HG03460 (cell line): Measurements from ENCODE around the gene NEURL4.

Experiments
- ATAC-seq: cut with Tn5 transposase; IDR thresholded peaks from one replicate; pipeline ENCODE4 v1.9.1; 2021; ENCODE audit not compliant: unreplicated experiment

NEURL4 gene

GRCh38 chr17:7306911-7307685 lies 22.0 kb downstream of the NEURL4 start, which contains the start of gene EIF5A:
Gene EIF5A, plus strand, starts transcription at chr17:7307628. Its CDS starts 2,008 bp downstream, at chr17:7309636.
- ATAC-seq, result peak; percentile 56

GRCh38 chr17:7304179-7304578 lies 25.0 kb downstream of the NEURL4 start:
- ATAC-seq, result no peak

- no peak for ATAC-seq
Measured at GRCh38 chr17:7296189-7296861, 32.8 kb downstream of the NEURL4 start.

- no peak for ATAC-seq
Measured at GRCh38 chr17:7295230-7296180, 33.6 kb downstream of the NEURL4 start.

DNA sequence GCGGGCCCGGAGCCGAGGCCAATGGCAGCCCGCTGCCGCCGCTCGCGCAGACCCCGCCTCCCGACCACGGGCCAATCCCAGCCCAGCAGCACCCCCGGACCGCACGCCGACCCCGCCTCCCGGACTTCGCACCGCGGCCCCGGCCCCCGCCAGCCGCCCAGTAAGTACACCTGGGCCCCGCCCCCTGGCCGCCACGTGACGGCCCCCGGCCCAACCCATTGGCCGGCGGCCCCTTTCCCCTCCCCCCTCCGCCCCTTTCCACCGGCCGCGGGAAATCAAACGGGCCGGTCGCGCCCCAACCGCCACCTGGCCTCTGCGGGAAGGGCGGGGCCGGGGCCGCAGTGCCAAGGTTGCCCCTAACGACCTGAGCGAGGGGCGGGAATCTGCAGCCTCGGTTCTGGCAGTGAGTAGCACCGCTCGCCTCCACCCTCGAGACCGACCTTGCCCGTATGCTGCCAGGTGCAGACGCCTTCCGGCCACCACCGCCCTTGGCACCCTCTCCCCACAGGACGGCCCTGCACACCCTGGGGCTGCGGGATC lies 34.5 kb downstream of the NEURL4 start, which contains the start of gene YBX2:
YBX2 (minus strand) TSS at position 26 of the 540 bp plus-strand sequence. CDS start 139 bp downstream, outside the sequence.
- ATAC-seq, result no peak

- no peak for ATAC-seq
Measured at GRCh38 chr17:7293816-7294613, 35.1 kb downstream of the NEURL4 start.

- no peak for ATAC-seq
Measured at GRCh38 chr17:7293159-7293558, 36.0 kb downstream of the NEURL4 start.

GRCh38 chr17:7292729-7293128 lies 36.4 kb downstream of the NEURL4 start:
- no peak for ATAC-seq

GRCh38 chr17:7292194-7292593 lies 36.9 kb downstream of the NEURL4 start:
- no peak for ATAC-seq

GRCh38 chr17:7290685-7291084 lies 38.5 kb downstream of the NEURL4 start:
- ATAC-seq, result no peak

DNA sequence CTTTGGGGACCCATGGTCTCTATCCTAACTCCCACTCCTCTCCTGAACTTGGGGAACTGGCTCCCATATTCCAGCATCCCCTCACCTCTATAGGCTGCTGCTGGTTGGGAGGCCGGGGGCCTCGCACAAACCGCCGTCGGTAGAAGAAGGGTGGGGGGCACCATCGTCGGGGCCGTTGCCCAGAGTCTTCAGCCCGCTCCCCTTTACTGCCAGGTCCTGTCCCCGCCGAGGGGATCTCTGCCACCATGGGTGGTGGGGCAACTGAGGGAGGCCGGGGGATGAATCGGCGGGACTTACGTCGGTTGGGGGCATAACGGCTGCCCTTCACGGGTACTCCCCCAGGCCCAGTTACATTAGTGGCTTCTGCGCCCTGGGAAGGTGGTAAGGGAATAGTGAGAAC lies 39.0 kb downstream of the NEURL4 start:
- no peak for ATAC-seq

DNA sequence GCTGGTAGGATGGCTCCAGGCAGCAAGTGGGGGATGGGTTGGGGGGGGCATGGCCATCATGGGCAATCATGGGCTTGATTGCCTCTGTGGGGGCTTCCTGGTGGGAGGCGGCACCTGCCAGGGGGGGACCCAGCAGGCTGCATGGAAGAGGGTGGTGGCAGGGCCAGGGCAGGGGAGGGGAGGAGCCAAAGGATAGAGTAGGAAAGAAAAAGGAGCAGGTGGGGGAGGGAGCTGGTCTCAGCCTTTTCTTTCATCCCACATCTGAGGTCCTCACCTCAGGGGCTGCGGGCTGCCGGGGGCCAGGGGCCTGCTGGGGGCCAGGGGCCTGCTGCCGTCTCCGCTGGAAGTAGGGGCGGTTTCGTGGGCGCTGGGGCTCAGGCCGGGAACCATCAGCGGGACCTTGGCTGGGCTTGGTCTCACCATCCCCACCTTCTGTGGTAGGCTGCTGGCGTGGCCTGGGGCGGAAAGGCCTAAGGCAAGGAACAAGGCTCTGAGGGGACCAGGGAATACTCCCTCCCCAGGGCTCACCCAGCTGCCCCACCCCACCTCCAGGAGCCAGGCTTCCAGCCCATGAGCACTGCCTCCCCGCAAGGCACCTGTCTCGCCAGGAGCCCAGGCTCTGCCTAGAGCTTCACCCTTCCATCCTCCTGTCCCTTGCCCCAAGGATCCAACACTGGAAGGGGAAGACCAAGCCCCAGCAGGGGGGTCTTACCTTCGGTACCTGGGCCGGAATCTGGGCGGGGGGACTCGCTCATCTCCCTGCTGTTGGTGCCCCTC lies 39.7 kb downstream of the NEURL4 start:
- ATAC-seq, result no peak

DNA sequence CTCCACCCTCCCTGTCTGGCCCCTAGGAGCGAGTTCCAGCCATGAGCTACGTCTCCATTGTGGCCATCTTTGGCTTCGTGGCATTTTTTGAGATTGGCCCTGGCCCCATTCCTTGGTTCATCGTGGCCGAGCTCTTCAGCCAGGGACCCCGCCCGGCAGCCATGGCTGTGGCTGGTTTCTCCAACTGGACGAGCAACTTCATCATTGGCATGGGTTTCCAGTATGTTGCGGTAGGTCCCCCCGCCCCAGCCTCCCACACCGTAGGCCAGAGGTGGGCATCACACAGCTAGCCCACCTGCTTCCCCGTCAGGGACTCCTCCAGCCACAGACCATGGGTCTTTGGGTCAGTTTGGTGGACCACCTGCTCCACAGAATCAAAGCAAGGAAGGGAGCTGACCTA lies 43.5 kb downstream of the NEURL4 start:
- ATAC-seq, result no peak

DNA sequence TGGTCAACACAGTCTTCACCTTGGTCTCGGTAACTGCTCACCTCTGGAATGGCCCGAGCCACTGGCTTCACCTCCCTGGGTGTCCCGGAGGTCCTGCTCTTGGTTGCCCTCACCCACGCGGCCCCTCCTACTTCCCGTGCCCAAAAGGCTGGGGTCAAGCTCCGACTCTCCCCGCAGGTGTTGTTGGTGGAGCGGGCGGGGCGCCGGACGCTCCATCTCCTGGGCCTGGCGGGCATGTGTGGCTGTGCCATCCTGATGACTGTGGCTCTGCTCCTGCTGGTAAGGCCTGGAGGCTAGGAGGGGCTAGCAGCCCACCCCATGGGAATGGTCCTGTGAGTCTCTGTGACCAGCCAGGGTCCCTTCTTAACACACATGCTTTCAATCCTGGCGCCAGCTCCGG lies 44.2 kb downstream of the NEURL4 start:
- ATAC-seq, result no peak

DNA sequence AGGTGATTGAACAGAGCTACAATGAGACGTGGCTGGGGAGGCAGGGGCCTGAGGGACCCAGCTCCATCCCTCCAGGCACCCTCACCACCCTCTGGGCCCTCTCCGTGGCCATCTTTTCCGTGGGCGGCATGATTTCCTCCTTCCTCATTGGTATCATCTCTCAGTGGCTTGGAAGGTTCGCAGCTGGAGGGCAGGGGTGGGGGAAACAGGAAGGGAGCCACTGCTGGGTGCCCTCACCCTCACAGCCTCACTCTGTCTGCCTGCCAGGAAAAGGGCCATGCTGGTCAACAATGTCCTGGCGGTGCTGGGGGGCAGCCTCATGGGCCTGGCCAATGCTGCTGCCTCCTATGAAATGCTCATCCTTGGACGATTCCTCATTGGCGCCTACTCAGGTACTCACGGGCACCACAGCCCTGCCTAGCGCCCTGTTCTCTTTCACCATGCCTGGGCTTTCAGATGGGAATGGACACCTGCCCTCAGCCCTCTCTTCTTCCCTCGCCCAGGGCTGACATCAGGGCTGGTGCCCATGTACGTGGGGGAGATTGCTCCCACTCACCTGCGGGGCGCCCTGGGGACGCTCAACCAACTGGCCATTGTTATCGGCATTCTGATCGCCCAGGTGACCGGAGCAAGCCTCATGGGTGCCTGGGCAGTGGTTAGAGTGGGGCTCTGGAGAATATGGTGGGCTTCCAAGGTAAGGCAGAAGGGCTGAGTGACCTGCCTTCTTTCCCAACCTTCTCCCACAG lies 45.5 kb downstream of the NEURL4 start:
- no peak for ATAC-seq

DNA sequence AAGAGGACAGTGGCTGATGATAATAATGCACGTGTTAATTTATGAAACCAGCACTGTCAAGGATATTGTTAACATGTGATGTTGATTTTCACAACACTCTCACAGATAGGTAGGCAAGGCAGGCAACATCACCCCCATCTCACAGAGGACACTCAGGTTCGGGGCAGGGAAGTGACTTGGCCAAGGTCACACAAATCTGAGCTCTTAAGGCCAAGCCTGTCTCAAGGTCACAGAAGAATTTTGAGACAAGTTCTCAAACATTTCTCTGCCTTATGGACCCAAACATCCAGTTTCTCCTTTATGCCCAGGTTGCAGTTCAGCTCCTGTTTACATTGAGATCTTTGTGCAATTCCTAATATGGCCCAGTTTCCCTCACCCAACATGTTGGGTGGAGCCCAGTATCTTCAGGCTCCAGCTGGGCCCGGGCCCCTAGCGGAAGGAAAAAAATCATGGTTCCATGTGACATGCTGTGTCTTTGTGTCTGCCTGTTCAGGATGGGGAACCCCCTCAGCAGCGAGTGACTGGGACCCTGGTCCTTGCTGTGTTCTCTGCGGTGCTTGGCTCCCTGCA lies 46.3 kb downstream of the NEURL4 start:
- ATAC-seq, result no peak

DNA sequence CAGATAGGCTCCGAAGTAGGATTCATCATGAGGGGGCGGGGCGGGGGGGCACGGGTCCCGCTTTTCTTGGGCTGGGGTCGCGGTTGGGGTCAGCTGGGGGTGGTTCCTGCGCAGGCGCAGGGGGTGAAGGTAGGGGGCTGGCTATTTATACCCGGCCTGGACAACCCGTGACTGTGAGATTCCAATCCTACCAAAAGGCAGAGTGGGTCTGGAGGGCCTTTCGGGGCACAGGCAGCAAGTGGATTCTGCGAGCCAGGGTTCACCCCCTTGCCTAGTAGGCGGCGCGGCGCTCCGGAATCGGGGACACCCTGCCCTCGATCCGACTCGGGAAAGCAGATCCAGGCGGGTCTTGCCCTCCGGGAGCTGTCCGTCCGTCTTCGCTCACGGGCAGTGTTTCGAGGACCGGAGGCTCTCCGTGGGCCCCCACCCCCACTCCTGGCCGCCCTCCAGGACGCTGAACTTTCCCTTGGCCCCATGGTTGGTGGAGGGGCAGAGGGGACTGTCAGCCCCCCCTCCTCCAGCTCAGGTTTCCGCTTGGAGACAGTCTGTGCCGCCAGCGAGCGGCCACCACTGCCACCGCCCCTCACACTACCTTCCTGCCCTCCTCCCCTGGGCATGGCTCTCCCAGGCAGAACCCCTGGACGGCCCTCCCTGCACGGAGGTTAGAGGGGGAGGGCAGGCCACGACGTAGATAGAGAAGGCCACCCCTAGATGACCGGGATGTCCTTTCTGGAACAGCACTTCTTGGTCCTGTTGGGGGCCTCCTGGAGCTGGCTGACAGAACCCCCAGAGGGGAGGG lies 47.0 kb downstream of the NEURL4 start:
- no peak for ATAC-seq
